Thyroid gland (tissue), 4 donors: ENCODE data around the gene CSTB. TPM values are rescaled to one million over a fixed set of nuclear protein-coding genes. Genes with fewer than 3 reads are reported as not detected.

Experiments
- DNase-seq, 2 donors: peaks; one replicate each; pipeline ENCODE4 v3.0.0-alpha.2; 2019
- H3K27ac ChIP-seq, 3 donors: fragments of 200-600 bp; sonication (generic); 1 replicate in 2 of 3; 2 replicates in 1 of 3; pipeline ENCODE4 v1.5.1; 2016 to 2019; ENCODE audit warnings: mild to moderate bottlenecking in 1 of 3, moderate library complexity in 1 of 3
- H3K27me3 ChIP-seq: fragments of 200-600 bp; sonication (generic); one replicate; pipeline ENCODE4 v1.5.1; 2019
- H3K36me3 ChIP-seq, 2 donors: fragments of 200-600 bp; sonication (generic); one replicate each; pipeline ENCODE4 v1.5.1; 2016 to 2019
- H3K4me1 ChIP-seq, 2 donors: fragments of 200-600 bp; sonication (generic); one replicate each; pipeline ENCODE4 v1.5.1; 2017 to 2019
- H3K4me3 ChIP-seq, 3 donors: fragments of 200-600 bp; sonication (generic); replicated peaks in 1 of 3; 1 replicate in 2 of 3; 2 replicates in 1 of 3; pipeline ENCODE4 v1.5.1; 2016; ENCODE audit warnings: mild to moderate bottlenecking in 1 of 3
- H3K9me3 ChIP-seq: fragments of 200-600 bp; sonication (generic); one replicate; pipeline ENCODE4 v1.5.1; 2017
- POLR2A ChIP-seq, 2 donors: fragments of 450-650 bp; IDR thresholded peaks; one replicate each; pipeline ENCODE4 v1.6.1; 2017; ENCODE audit warnings: antibody characterized with exemption in 2 of 2, mild to moderate bottlenecking in 2 of 2, moderate library complexity in 1 of 2
- WGBS, 2 donors: methylation state at CpG; one replicate each; pipeline ENCODE4 v1.1.5; 2017; 5-methylcytosine and 5-hydroxymethylcytosine counted together
- intact Hi-C: fragments of 100-400 bp; cut with DNase I; formaldehyde crosslinking; loops from one replicate; pipeline ENCODE4 v1.15.1; 2023
- total RNA-seq, 4 donors: library from RNA; depleted of rRNA; stranded (reverse); fragments of >200 nt; gene quantifications; one replicate each; pipeline ENCODE4 v1.2.3, GENCODE V29; 2016
- TF ChIP-seq, protein P1 (sequence below), 6 experiments: fragments of 200-600 bp in 3 of 6; fragments of 450-650 bp in 3 of 6; sonication (generic) in 3 of 6; IDR thresholded peaks; one replicate each; pipeline ENCODE4 v1.5.1; 2016 to 2019; ENCODE audit warnings: antibody characterized with exemption in 6 of 6, mild to moderate bottlenecking in 2 of 6, inconsistent platforms in 1 of 6, moderate library complexity in 1 of 6

Gene CSTB
- total RNA-seq, 4 donors from 2014 or later = 9.1 to 32.4 (median 14.5) TPM

DNA sequence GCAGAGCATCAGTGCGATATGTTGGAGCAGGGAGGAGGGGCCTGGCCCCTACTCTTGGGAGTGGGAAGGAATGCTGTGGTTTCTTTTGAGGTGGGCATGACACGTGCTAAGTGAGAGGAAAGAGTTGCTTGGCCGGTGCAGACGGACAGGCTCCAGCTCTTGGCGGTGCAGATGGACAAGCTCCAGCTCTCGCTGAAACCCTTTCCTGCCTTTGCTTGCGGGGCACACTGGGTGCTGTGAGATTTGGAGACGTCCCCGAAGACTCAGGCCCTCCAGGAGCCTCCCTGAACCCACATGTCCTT, 41.2 kb downstream of the CSTB start:
- Histone ChIP-seq H3K4me3 (no peak overlapping the region), H3K9me3 (no peaks in the 10 kb centered on the region), H3K27ac (peak overlapping the region in 2 of 3 donors; percentile 97 to 98), H3K4me1 (peaks cover 42 to 66% of the 10 kb centered on the region in 2 donors), H3K36me3 (no peaks in the 10 kb centered on the region), H3K27me3 (no peaks in the 10 kb centered on the region)
- WGBS, 2 donors = 72 to 88% methylated on average over 9 of the region's 9 CpGs
- intact Hi-C loops = no loop called here
- DNase-seq = peak in 1 of 2 donors; percentile 20
- TF ChIP-seq, protein P1, sequence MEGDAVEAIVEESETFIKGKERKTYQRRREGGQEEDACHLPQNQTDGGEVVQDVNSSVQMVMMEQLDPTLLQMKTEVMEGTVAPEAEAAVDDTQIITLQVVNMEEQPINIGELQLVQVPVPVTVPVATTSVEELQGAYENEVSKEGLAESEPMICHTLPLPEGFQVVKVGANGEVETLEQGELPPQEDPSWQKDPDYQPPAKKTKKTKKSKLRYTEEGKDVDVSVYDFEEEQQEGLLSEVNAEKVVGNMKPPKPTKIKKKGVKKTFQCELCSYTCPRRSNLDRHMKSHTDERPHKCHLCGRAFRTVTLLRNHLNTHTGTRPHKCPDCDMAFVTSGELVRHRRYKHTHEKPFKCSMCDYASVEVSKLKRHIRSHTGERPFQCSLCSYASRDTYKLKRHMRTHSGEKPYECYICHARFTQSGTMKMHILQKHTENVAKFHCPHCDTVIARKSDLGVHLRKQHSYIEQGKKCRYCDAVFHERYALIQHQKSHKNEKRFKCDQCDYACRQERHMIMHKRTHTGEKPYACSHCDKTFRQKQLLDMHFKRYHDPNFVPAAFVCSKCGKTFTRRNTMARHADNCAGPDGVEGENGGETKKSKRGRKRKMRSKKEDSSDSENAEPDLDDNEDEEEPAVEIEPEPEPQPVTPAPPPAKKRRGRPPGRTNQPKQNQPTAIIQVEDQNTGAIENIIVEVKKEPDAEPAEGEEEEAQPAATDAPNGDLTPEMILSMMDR (IDR thresholded peaks at IDR 0.05) = no peak
- TF ChIP-seq POLR2A (IDR thresholded peaks at IDR 0.05) = no peak

DNA sequence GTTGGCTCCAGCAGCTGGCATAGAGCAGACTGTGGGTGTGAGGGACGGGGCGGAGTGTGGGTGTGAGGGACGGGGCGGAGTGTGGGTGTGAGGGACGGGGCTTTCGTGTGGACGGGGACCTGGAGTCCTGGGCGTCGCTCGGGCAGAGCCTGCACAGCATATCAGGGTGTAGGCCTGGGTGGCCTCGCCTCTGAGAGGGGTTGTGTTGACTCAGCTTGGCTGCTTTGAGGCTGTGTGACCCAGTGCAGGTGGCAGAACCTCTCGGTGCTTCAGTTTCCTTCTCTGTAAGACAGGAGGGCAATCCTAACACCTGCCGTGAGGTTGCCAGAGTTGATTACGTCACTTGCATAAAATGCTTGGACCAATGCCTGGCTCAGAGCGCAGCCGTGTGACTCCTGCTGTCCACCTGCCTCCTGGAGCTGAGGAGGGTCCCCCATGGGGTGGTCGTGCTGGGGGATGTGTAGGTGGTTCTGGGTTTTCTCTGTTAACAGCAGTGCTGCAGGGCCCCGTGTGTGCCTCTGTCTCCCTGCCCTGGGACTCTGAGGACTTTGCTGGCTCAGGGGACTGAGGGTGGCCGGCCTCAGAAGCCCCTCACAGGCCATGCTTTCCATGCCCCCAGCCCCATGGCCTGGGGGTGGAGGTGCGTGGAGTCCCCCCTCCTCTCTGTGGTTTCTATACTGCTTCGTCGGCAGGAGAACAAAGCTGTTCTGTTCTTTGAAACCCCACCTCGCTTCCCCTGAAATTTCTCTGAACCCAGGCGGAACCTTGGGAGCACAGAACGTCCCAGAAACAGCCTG, 41.8 kb downstream of the CSTB start:
- peak overlapping the region in 2 of 3 donors; percentile 97 to 98 for H3K27ac ChIP-seq
- no peaks in the 10 kb centered on the region for H3K36me3 ChIP-seq
- intact Hi-C loops = no loop called here
- H3K9me3 ChIP-seq = no peaks in the 10 kb centered on the region
- DNase-seq = no peak
- H3K27me3 ChIP-seq = no peaks in the 10 kb centered on the region
- WGBS, 2 donors = 86 to 89% methylated on average over 22 to 25 of the region's 25 CpGs
- H3K4me1 ChIP-seq = peaks cover 47 to 72% of the 10 kb centered on the region in 2 donors
- TF ChIP-seq, protein P1 (IDR thresholded peaks at IDR 0.05) = no peak
- TF ChIP-seq POLR2A (IDR thresholded peaks at IDR 0.05) = no peak
- no peak overlapping the region for H3K4me3 ChIP-seq

DNA sequence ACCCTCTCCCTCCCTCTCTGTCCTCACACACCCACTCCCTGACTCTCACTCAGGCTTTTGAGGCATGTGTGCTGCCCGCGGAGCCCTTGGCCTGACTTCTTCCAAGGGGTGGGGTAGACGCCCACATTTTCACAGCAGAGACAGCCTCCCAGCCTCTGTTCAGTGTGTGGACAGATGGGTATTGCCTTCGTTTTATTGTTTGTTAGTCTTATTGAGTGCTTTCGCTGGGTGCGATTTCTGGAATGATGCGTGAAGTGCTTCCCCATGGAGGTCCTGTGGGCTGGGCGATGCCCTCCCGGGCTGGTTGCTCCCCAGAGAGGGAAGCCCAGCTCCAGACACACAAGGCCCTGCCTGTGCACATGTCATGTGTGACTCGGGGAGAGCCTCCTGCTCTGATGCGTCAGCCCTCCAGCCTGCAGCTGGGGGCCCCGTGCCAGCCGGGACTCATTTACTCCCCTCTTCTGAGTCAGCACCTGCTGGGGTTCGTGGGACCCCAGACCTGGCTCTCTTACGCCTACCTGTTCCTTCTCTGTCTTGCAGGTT, 42.5 kb downstream of the CSTB start:
- peaks cover 54 to 74% of the 10 kb centered on the region in 2 donors for H3K4me1 ChIP-seq
- H3K27ac ChIP-seq = peak overlapping the region in 2 of 3 donors; percentile 97 to 98
- H3K27me3 ChIP-seq = no peaks in the 10 kb centered on the region
- no peaks in the 10 kb centered on the region for H3K36me3 ChIP-seq
- WGBS, 2 donors = 78 to 90% methylated on average over 15 of the region's 15 CpGs
- TF ChIP-seq POLR2A (IDR thresholded peaks at IDR 0.05) = no peak
- TF ChIP-seq, protein P1 (IDR thresholded peaks at IDR 0.05) = no peak
- no peaks in the 10 kb centered on the region for H3K9me3 ChIP-seq
- no peak overlapping the region for H3K4me3 ChIP-seq
- intact Hi-C loops = no loop called here
- DNase-seq = no peak

DNA sequence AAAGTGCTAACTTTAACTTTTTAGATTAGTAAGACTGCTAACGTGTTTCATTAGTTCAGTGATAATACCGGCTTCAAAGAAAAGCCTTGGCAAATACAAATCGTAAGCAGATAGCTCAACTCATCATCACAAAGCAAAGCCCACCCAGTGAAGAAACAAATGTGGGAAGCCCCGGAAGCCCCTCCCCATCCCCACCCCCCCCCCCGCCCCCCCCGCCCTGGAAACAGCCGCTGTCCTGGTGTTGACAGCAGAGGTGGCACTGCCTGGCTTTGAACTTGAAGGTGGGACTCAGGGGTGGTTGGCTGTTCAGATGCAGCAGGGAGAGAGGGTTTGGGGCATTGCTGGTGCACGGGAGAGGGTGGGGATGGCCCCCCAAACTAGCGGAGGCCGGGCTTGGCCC, 43.0 kb downstream of the CSTB start:
- intact Hi-C loops = no loop called here
- H3K27ac ChIP-seq = peak overlapping the region in 1 of 3 donors; percentile 98
- H3K4me3 ChIP-seq = no peak overlapping the region
- H3K36me3 ChIP-seq = no peaks in the 10 kb centered on the region
- TF ChIP-seq, protein P1 (IDR thresholded peaks at IDR 0.05) = no peak
- no peak for TF ChIP-seq POLR2A (IDR thresholded peaks at IDR 0.05)
- H3K9me3 ChIP-seq = no peaks in the 10 kb centered on the region
- no peak for DNase-seq
- no peaks in the 10 kb centered on the region for H3K27me3 ChIP-seq
- peaks cover 55 to 75% of the 10 kb centered on the region in 2 donors for H3K4me1 ChIP-seq
- 58 to 62% methylated on average over 10 of the region's 10 CpGs for WGBS, 2 donors
